ENCODE data around the gene F13A1. TPM values are rescaled to one million over a fixed set of nuclear protein-coding genes. Genes with fewer than 3 reads are reported as not detected.
A peak's percentile ranks its signal among the peaks of the same experiment; 100 is the strongest.

F13A1 gene
- total and polyA plus RNA-seq, 2 donors from 2014 or later = 28.9 to 275 TPM

- Histone ChIP-seq H3K4me3 (ENCODE audit: low read length in 3 of 3) (no peak overlapping the region), H3K36me3 (ENCODE audit: control insufficient read depth in 2 of 3, insufficient read depth in 3 of 3, low read length in 3 of 3) (no peaks in the 10 kb centered on the region), H3K4me1 (ENCODE audit: control insufficient read depth in 2 of 3, insufficient read depth in 2 of 3, low read depth in 1 of 3, low read length in 3 of 3) (no peaks in the 10 kb centered on the region), H3K9me3 (ENCODE audit: control insufficient read depth in 2 of 3, insufficient read depth in 1 of 3, low read length in 3 of 3) (no peaks in the 10 kb centered on the region), H3K27ac (ENCODE audit: low read depth in 2 of 2, low read length in 2 of 2) (no peak overlapping the region), H3K27me3 (ENCODE audit: control insufficient read depth, insufficient read depth, low read length) (no peaks in the 10 kb centered on the region), H3K9ac (ENCODE audit: low read length in 3 of 3) (no peak overlapping the region)
- DNase-seq = no peak
- intact Hi-C loops (cut with DNase I) = no loop called here
- no peak for TF ChIP-seq CTCF (IDR thresholded peaks at IDR 0.05; ENCODE audit: borderline replicate concordance, extremely low read depth, insufficient read depth)
- no peak for FAIRE-seq
These were observed 36.1 kb downstream of the F13A1 start for GRCh38 chr6:6284221-6284966.

- Histone ChIP-seq H3K9ac (ENCODE audit: low read length in 3 of 3) (no peak overlapping the region), H3K27me3 (ENCODE audit: control insufficient read depth, insufficient read depth, low read length) (no peaks in the 10 kb centered on the region), H3K9me3 (ENCODE audit: control insufficient read depth in 2 of 3, insufficient read depth in 1 of 3, low read length in 3 of 3) (no peaks in the 10 kb centered on the region), H3K27ac (ENCODE audit: low read depth in 2 of 2, low read length in 2 of 2) (no peak overlapping the region), H3K36me3 (ENCODE audit: control insufficient read depth in 2 of 3, insufficient read depth in 3 of 3, low read length in 3 of 3) (no peaks in the 10 kb centered on the region), H3K4me3 (ENCODE audit: low read length in 3 of 3) (no peak overlapping the region), H3K4me1 (ENCODE audit: control insufficient read depth in 2 of 3, insufficient read depth in 2 of 3, low read depth in 1 of 3, low read length in 3 of 3) (no peaks in the 10 kb centered on the region)
- DNase-seq (peak in 2 of 5 donors; percentile 56 to 57), FAIRE-seq (no peak)
- intact Hi-C loops (cut with DNase I) = no loop called here
- no peak for TF ChIP-seq CTCF (IDR thresholded peaks at IDR 0.05; ENCODE audit: borderline replicate concordance, extremely low read depth, insufficient read depth)
These were observed 36.7 kb downstream of the F13A1 start for GRCh38 chr6:6283746-6284145.

- intact Hi-C loops (cut with DNase I) = no loop called here
- H3K4me3 ChIP-seq (ENCODE audit: low read length in 3 of 3) = no peak overlapping the region
- FAIRE-seq (no peak), DNase-seq (peak in 2 of 5 donors; percentile 42 to 56)
- H3K4me1 ChIP-seq (ENCODE audit: control insufficient read depth in 2 of 3, insufficient read depth in 2 of 3, low read depth in 1 of 3, low read length in 3 of 3) = no peaks in the 10 kb centered on the region
- H3K9me3 ChIP-seq (ENCODE audit: control insufficient read depth in 2 of 3, insufficient read depth in 1 of 3, low read length in 3 of 3) = no peaks in the 10 kb centered on the region
- no peak for TF ChIP-seq CTCF (IDR thresholded peaks at IDR 0.05; ENCODE audit: borderline replicate concordance, extremely low read depth, insufficient read depth)
- no peaks in the 10 kb centered on the region for H3K27me3 ChIP-seq (ENCODE audit: control insufficient read depth, insufficient read depth, low read length)
- no peak overlapping the region for H3K9ac ChIP-seq (ENCODE audit: low read length in 3 of 3)
- H3K27ac ChIP-seq (ENCODE audit: low read depth in 2 of 2, low read length in 2 of 2) = no peak overlapping the region
- no peaks in the 10 kb centered on the region for H3K36me3 ChIP-seq (ENCODE audit: control insufficient read depth in 2 of 3, insufficient read depth in 3 of 3, low read length in 3 of 3)
These were observed 37.7 kb downstream of the F13A1 start for GRCh38 chr6:6282716-6283115.
